Measurements from ENCODE around the gene CR1. TPM values are rescaled to one million over a fixed set of nuclear protein-coding genes. Genes with fewer than 3 reads are reported as not detected.
"Not testable (repeated sequence)": the region's sequence is repeated elsewhere in the genome, so short reads cannot be mapped to it uniquely, and the experiment has no call there.

Gene CR1
- total RNA-seq, 1 donor from 2014 or later: 2.0 TPM

DNA sequence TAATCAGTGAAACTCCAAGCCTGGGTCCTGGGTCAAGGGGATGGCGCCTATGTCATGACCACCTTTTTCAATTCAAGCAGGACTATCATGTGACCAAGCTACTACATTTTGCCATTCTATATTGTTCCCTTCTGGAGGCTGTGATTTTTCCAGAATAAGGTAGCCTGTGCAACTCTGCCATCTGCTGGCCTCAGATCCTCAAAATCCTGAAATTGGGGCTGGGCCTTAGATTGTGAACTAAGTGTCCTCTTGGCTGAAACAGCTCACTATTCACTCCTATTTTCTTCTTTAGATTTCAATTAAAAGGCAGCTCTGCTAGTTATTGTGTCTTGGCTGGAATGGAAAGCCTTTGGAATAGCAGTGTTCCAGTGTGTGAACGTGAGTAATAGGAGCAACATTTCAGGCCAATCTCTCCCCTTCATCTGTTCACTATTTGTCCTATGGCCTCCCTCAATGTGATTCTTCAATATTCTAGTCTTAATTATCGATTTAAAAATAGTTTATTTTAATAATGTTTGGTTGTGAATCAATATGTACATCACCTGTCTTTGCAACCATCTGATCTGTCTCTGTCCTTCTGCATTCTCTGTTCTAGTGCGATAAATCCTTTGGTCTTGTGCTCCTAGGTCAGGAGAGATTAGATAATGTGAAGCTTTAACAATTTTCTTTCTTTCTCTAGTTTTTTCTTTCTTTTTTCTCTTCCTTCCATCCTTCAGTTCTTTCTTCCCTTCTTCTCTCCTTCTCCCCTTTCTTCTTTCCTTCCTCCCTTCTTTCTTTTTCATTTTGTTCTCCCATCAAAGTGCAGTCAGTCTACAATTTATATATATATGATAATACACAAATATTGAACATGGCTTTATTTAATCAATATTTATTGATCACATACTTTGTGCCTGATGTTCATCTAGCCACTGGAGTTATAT lies 69.8 kb downstream of the CR1 start:
- Histone ChIP-seq H3K27me3 (ENCODE audit: low read depth) (no peaks in the 10 kb centered on the region), H3K9me3 (replicated peaks) (no peaks in the 10 kb centered on the region), H3K27ac (replicated peaks) (no peak overlapping the region), H3K4me3 (no peak overlapping the region), H3K36me3 (no peaks in the 10 kb centered on the region), H3K4me1 (no peaks in the 10 kb centered on the region)
- DNase-seq: no peak
- intact Hi-C loops (cut with micrococcal nuclease): no loop called here
- TF ChIP-seq, protein P1, sequence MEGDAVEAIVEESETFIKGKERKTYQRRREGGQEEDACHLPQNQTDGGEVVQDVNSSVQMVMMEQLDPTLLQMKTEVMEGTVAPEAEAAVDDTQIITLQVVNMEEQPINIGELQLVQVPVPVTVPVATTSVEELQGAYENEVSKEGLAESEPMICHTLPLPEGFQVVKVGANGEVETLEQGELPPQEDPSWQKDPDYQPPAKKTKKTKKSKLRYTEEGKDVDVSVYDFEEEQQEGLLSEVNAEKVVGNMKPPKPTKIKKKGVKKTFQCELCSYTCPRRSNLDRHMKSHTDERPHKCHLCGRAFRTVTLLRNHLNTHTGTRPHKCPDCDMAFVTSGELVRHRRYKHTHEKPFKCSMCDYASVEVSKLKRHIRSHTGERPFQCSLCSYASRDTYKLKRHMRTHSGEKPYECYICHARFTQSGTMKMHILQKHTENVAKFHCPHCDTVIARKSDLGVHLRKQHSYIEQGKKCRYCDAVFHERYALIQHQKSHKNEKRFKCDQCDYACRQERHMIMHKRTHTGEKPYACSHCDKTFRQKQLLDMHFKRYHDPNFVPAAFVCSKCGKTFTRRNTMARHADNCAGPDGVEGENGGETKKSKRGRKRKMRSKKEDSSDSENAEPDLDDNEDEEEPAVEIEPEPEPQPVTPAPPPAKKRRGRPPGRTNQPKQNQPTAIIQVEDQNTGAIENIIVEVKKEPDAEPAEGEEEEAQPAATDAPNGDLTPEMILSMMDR (IDR thresholded peaks at IDR 0.05; ENCODE audit: borderline replicate concordance): peak; percentile 44

DNA sequence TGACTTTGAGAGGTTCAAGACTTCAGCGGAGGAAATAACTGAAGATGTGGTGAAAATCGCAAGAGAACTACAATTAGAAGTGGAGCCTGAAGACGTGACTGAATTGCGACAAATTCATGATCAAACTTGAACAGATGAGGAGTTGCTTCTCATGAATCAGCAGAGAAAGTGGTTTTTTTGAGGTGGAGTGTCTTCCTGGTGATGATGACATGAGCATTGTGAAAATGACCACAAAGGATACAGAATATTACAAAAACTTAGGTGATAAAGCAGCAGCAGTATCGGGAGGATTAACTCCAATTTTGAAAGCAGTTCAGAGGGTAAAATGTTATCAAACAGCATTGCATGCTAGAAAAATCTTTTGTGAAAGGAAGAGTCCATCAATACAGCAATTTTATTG lies 76.0 kb downstream of the CR1 start:
- DNase-seq; H3K27me3 ChIP-seq (ENCODE audit: low read depth); H3K4me3 ChIP-seq; intact Hi-C loops (cut with micrococcal nuclease); H3K4me1 ChIP-seq; H3K27ac ChIP-seq (replicated peaks); H3K9me3 ChIP-seq (replicated peaks); H3K36me3 ChIP-seq: not testable (repeated sequence)

DNA sequence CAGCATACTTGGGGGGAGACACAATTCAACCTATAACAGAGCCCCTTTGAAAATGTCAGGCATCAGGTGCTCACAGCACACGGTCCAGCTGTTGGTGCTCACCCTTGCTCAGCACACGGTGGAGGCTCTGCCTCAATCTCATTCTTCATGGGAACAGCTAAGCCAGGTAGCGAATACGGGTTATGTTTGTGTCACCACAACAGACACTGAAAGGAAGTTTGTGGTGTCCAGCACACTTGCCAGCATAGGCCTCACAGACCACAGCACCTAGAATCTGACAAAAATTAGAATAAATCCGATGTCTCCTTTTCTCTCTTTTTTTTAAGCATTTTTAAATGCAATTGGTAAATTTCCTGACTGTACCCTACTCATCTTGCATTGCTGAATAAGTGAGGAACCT lies 77.1 kb downstream of the CR1 start:
- H3K27ac ChIP-seq (replicated peaks); H3K4me3 ChIP-seq; intact Hi-C loops (cut with micrococcal nuclease); DNase-seq; H3K4me1 ChIP-seq; H3K9me3 ChIP-seq (replicated peaks); H3K36me3 ChIP-seq: not testable (repeated sequence)
- peaks cover 10% of the 10 kb centered on the region for H3K27me3 ChIP-seq (ENCODE audit: low read depth)

DNA sequence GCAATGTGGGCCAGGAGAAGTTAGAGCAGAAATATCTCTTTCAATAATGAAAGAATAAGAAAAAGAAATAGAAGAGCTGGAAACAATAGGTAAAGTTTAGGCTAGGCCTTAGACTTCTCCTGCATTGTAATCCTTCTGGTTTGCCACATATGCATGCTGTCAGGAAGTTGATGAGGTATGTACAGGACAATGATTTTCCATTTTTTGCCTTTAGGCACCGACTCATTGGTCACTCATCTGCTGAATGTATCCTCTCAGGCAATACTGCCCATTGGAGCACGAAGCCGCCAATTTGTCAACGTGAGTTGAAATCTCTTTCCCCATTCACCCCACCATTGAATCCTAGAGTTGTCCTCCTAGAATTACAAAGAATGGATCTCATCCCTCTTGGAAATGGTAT lies 79.4 kb downstream of the CR1 start:
- intact Hi-C loops (cut with micrococcal nuclease); H3K4me3 ChIP-seq; H3K36me3 ChIP-seq; H3K9me3 ChIP-seq (replicated peaks); H3K4me1 ChIP-seq; H3K27ac ChIP-seq (replicated peaks); DNase-seq: not testable (repeated sequence)
- peaks cover 17% of the 10 kb centered on the region for H3K27me3 ChIP-seq (ENCODE audit: low read depth)

DNA sequence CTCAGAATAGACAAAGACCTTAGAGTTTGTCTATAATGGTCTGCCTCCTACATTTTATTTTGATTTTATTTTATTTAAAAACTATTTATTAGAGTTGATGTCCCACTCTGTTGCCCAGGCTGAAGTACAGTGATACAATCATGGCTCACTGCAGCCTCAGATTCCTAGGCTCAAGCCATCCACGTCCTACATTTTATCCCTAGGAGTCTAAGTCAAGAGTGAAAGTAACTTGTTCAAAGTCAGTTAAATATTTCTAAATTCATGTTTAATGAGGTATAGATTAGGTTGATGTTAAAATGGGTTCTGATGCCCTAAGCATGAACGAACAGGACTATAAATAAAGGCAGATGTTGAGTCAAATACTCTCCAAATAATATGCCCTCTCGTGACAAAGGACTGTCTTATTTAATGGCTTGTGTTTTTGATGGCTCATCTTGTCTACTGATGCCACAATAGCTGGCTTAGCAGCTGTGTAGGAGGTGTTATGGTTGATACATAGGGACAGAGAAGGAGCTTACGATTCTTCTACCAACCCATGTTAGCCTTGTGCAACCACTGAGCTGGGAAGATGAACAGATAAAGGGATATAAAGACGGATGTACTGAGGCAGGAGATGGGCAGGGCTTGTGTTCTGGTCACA lies 83.0 kb downstream of the CR1 start:
- H3K9me3 ChIP-seq (replicated peaks): no peaks in the 10 kb centered on the region
- intact Hi-C loops (cut with micrococcal nuclease): no loop called here
- H3K27ac ChIP-seq (replicated peaks): no peak overlapping the region
- TF ChIP-seq, protein P1 (IDR thresholded peaks at IDR 0.05; ENCODE audit: borderline replicate concordance): no peak
- H3K4me3 ChIP-seq: no peak overlapping the region
- DNase-seq: no peak
- no peaks in the 10 kb centered on the region for H3K36me3 ChIP-seq
- no peaks in the 10 kb centered on the region for H3K4me1 ChIP-seq
- peaks cover 31% of the 10 kb centered on the region for H3K27me3 ChIP-seq (ENCODE audit: low read depth)

DNA sequence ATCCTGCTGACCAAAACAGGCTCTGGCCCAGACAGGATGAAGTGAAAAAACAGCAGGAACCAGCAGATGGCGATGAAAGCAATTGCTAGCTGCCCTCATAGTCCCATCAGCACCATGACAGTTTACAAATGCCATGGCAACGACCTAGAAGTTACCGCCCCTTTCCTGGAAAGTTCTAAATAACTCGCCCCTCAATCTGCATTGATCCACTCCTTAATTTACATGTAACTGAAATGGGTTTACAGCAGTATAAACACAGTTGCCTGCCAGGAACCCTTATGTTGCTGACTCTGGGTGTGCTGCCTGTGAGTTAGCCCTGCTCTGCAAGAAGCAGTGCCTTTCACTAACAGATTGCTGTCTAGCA lies 83.5 kb downstream of the CR1 start:
- intact Hi-C loops (cut with micrococcal nuclease): no loop called here
- TF ChIP-seq, protein P1 (IDR thresholded peaks at IDR 0.05; ENCODE audit: borderline replicate concordance): peak; percentile 53
- no peak for DNase-seq
- no peaks in the 10 kb centered on the region for H3K9me3 ChIP-seq (replicated peaks)
- no peak overlapping the region for H3K27ac ChIP-seq (replicated peaks)
- H3K4me1 ChIP-seq: no peaks in the 10 kb centered on the region
- H3K4me3 ChIP-seq: no peak overlapping the region
- peaks cover 31% of the 10 kb centered on the region for H3K27me3 ChIP-seq (ENCODE audit: low read depth)
- H3K36me3 ChIP-seq: no peaks in the 10 kb centered on the region

Data from left ventricle myocardium inferior (tissue), 1 donor.